Smooth muscle cell (in vitro differentiated cells): ENCODE results near the gene PLEKHB1. TPM values are rescaled to one million over a fixed set of nuclear protein-coding genes. Genes with fewer than 3 reads are reported as not detected.

Source experiments
- DNase-seq: peaks from one replicate; lab custom pipeline; 2025; ENCODE audit not compliant: unreplicated experiment; lab: John Stamatoyannopoulos, UW
- H2AFZ ChIP-seq: fragments of 200-600 bp; sonication (generic); 2 replicates; pipeline ENCODE4 v1.6.0; 2016; ENCODE audit warnings: antibody characterized with exemption, low read depth, mild to moderate bottlenecking
- H3F3A ChIP-seq: fragments of 200-600 bp; sonication (generic); 2 replicates; pipeline ENCODE4 v1.6.0; 2017; ENCODE audit warnings: antibody characterized with exemption, low read depth
- H3K27ac ChIP-seq: fragments of 200-600 bp; sonication (generic); 2 replicates; pipeline ENCODE4 v1.5.1; 2016; ENCODE audit warnings: low read depth, mild to moderate bottlenecking
- H3K27me3 ChIP-seq: fragments of 200-600 bp; sonication (generic); 2 replicates; pipeline ENCODE4 v1.6.1; 2016; ENCODE audit warnings: low read depth, mild to moderate bottlenecking
- H3K36me3 ChIP-seq: fragments of 200-600 bp; sonication (generic); 2 replicates; pipeline ENCODE4 v1.5.1; 2016; ENCODE audit warnings: low read depth
- H3K4me1 ChIP-seq: fragments of 200-600 bp; sonication (generic); 2 replicates; pipeline ENCODE4 v1.5.1; 2016; ENCODE audit warnings: low read depth
- H3K4me2 ChIP-seq: fragments of 200-600 bp; sonication (generic); 2 replicates; pipeline ENCODE4 v1.6.0; 2016; ENCODE audit warnings: mild to moderate bottlenecking
- H3K4me3 ChIP-seq: fragments of 200-600 bp; sonication (generic); 2 replicates; pipeline ENCODE4 v1.5.1; 2016; ENCODE audit warnings: mild to moderate bottlenecking
- H3K79me2 ChIP-seq: fragments of 200-600 bp; sonication (generic); 2 replicates; pipeline ENCODE4 v1.6.0; 2016; ENCODE audit warnings: low read depth, mild to moderate bottlenecking
- H3K9ac ChIP-seq: fragments of 200-600 bp; sonication (generic); 2 replicates; pipeline ENCODE4 v1.6.0; 2016; ENCODE audit warnings: low read depth
- H3K9me3 ChIP-seq: fragments of 200-600 bp; sonication (generic); replicated peaks from 2 replicates; pipeline ENCODE4 v1.5.1; 2016; ENCODE audit warnings: low read depth
- H4K20me1 ChIP-seq: fragments of 200-600 bp; sonication (generic); 2 replicates; pipeline ENCODE4 v1.6.0; 2016; ENCODE audit warnings: low read depth
- WGBS: methylation state at CpG from one replicate; pipeline ENCODE4 v1.1.7; 2016; ENCODE audit warnings: low lambda C conversion rate; 5-methylcytosine and 5-hydroxymethylcytosine counted together
- polyA plus RNA-seq: library from polyadenylated mRNA; unstranded; fragments of >200 nt; fragmentation: Nextera tagmentation; extraction: Ambion mirVana; gene quantifications from 2 replicates; pipeline ENCODE4 v1.2.1, GENCODE V29; 2016
- total RNA-seq: library from RNA; depleted of rRNA; stranded (reverse); fragments of >200 nt; gene quantifications from 2 replicates; pipeline ENCODE4 v1.2.3, GENCODE V29; 2014
- TF ChIP-seq, protein P1 (sequence below): fragments of 200-600 bp; sonication (generic); IDR thresholded peaks from 2 replicates; pipeline ENCODE4 v1.5.1; 2017; ENCODE audit warnings: borderline replicate concordance, mild to moderate bottlenecking, antibody characterized with exemption; ENCODE audit not compliant: insufficient read depth, poor library complexity, severe bottlenecking

The PLEKHB1 gene
- total and polyA plus RNA-seq, 2 experiments from 2014 or later: 0.22 to 2.5 TPM

DNA sequence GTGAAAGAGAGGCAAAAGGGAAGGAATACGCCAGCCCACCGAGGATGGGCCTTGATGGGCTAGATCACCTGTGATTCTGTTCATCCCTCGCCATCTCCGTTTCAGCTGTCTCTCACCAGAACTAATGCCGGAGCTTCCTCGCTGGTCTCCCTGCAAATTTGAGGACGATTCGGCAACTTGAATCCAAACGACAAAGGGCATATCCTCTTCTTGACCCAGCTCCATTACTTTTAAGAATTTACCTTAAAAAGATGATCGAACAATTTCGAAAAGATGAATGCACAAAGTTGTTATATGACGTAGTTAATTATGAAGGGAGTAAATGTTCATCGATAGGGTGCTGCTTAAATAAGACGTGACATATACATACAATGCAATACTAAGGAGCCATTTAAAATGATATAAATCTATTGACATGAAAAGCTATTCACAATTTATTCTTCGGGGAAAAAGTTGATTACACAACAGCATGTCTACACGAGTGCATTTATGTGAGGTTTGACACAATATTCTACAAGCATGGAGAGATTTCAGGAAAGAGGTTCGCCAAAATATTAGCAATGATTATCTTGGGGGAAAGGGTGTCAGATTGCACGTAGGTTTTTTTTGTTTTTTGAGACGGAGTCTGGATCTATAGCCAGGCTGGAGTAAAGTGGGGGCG lies 47.5 kb upstream of the PLEKHB1 start:
- Histone ChIP-seq H3K27ac (peak overlapping the region; percentile 21), H3K79me2 (peaks cover 40% of the 10 kb centered on the region), H3K36me3 (no peaks in the 10 kb centered on the region), H4K20me1 (peaks cover 34% of the 10 kb centered on the region), H3K4me2 (peak overlapping the region; percentile 84), H3F3A (no peaks in the 10 kb centered on the region), H3K4me1 (peaks cover 20% of the 10 kb centered on the region), H3K9me3 (no peaks in the 10 kb centered on the region), H3K27me3 (no peaks in the 10 kb centered on the region), H3K4me3 (peak overlapping the region; percentile 93), H2AFZ (peak overlapping the region; percentile 92), H3K9ac (no peak overlapping the region)
- WGBS: 40% methylated on average over 20 of the region's 20 CpGs
- no peak for DNase-seq
- TF ChIP-seq, protein P1, sequence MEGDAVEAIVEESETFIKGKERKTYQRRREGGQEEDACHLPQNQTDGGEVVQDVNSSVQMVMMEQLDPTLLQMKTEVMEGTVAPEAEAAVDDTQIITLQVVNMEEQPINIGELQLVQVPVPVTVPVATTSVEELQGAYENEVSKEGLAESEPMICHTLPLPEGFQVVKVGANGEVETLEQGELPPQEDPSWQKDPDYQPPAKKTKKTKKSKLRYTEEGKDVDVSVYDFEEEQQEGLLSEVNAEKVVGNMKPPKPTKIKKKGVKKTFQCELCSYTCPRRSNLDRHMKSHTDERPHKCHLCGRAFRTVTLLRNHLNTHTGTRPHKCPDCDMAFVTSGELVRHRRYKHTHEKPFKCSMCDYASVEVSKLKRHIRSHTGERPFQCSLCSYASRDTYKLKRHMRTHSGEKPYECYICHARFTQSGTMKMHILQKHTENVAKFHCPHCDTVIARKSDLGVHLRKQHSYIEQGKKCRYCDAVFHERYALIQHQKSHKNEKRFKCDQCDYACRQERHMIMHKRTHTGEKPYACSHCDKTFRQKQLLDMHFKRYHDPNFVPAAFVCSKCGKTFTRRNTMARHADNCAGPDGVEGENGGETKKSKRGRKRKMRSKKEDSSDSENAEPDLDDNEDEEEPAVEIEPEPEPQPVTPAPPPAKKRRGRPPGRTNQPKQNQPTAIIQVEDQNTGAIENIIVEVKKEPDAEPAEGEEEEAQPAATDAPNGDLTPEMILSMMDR: no peak

DNA sequence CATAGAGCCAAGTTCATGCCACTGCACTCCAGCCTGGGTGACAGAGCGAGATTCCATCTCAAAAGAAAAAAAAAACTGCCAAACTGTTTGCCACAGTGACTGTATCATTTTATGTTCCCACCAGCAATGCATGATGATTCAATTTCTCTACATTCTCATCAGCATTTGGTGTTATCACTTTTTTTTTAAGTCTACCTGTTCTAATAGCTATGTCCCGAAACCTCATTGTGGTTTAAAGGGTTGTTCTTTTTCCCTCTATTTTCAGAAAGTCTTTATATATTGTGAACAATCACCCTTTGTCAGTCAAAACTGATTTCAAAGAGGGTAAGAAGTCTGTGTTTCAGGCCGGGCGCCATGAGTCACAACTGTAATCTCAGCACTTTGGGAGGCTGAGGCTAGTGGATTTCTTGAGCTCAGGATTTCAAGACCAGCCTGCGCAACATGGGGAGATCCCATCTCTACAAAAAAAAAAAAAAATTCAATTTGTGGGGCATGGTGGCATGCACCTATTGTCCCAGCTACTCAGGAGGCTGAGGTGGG lies 33.7 kb upstream of the PLEKHB1 start:
- no peaks in the 10 kb centered on the region for H3K27me3 ChIP-seq
- no peaks in the 10 kb centered on the region for H3F3A ChIP-seq
- no peak for DNase-seq
- H3K79me2 ChIP-seq: no peaks in the 10 kb centered on the region
- peak overlapping the region; percentile 11 for H3K4me2 ChIP-seq
- H3K36me3 ChIP-seq: no peaks in the 10 kb centered on the region
- WGBS: 53% methylated on average over 5 of the region's 5 CpGs
- H4K20me1 ChIP-seq: no peaks in the 10 kb centered on the region
- TF ChIP-seq, protein P1: no peak
- H2AFZ ChIP-seq: no peak overlapping the region
- no peaks in the 10 kb centered on the region for H3K4me1 ChIP-seq
- H3K27ac ChIP-seq: peak overlapping the region; percentile 35
- no peak overlapping the region for H3K4me3 ChIP-seq
- H3K9ac ChIP-seq: no peak overlapping the region
- no peaks in the 10 kb centered on the region for H3K9me3 ChIP-seq

DNA sequence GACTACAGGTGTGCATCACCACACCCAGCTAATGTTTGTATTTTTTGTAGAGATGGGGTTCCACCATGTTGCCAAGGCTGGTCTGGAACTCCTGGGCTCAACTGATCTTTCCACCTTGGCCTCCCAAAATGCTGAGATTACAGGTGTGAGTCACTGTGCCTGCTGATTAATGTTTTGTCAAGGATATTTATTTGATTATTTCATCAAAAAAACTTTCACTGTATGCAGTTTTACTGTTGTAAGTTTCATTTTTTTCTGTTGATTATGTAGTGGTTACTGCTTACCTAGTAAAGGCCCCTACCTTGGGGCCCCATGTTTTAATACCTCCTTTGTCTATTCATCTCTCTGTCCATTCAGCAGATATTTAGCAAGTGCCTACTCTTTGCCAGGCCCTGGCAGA lies 31.8 kb upstream of the PLEKHB1 start:
- Histone ChIP-seq H3K36me3 (no peaks in the 10 kb centered on the region), H3K79me2 (no peaks in the 10 kb centered on the region), H4K20me1 (no peaks in the 10 kb centered on the region), H3K4me1 (no peaks in the 10 kb centered on the region), H3K27me3 (no peaks in the 10 kb centered on the region), H3K27ac (no peak overlapping the region), H3K4me2 (no peak overlapping the region), H3K9ac (no peak overlapping the region), H3K9me3 (no peaks in the 10 kb centered on the region), H3F3A (no peaks in the 10 kb centered on the region), H2AFZ (no peak overlapping the region), H3K4me3 (no peak overlapping the region)
- DNase-seq: no peak
- TF ChIP-seq, protein P1: no peak

DNA sequence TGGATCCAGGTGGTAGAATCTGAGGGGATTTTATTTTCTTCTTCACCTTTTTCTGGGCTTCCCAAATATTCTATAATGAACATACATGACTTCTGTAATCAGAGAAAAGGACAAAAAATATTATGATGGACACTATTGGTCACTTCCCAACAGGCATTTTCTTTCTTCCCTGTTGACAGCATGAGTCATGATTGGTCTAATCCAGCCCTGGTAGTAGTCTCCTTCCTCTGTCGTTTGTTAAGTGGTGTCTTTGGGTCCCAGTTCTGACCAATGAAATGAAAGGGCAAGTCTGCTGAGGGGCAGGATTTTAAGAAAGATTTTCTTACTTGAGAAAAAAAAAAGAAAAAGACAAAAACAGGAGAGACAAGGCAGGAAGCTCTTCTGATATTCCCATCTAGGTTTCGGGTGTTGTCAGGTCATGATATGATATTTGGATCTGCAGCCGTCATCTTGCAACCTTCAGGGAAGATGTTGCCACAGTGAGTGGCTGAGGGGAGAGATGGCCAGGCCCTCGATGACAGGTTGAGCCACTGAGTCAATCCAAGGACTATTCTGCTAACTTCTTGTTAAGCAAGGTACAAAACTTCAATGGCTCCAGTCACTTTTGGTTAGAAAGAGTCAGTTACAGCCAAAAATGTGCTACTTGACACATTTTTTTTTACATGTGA lies 23.3 kb upstream of the PLEKHB1 start:
- H3K27me3 ChIP-seq: no peaks in the 10 kb centered on the region
- no peaks in the 10 kb centered on the region for H3K79me2 ChIP-seq
- H3K9ac ChIP-seq: no peak overlapping the region
- H3K4me1 ChIP-seq: no peaks in the 10 kb centered on the region
- no peak overlapping the region for H3K4me3 ChIP-seq
- DNase-seq: no peak
- 72% methylated on average over 4 of the region's 4 CpGs for WGBS
- no peak overlapping the region for H3K4me2 ChIP-seq
- TF ChIP-seq, protein P1: no peak
- H3F3A ChIP-seq: no peaks in the 10 kb centered on the region
- H3K27ac ChIP-seq: no peak overlapping the region
- H4K20me1 ChIP-seq: no peaks in the 10 kb centered on the region
- H3K36me3 ChIP-seq: no peaks in the 10 kb centered on the region
- no peaks in the 10 kb centered on the region for H3K9me3 ChIP-seq
- H2AFZ ChIP-seq: no peak overlapping the region
